ENCODE data around the gene SPTB. TPM values are rescaled to one million over a fixed set of nuclear protein-coding genes. Genes with fewer than 3 reads are reported as not detected.

SPTB gene
- total and polyA plus RNA-seq, 10 of the 15 experiments (the other 5 are each of a cell fraction or from before 2014, with no cell fraction given), result under 0.01 to 0.04 (median 0.02) TPM; not detected in 4

GRCh38 chr14:64741961-64742360, 137.7 kb downstream of the SPTB start:
- H3K4me2 ChIP-seq (ENCODE audit: control insufficient read depth, insufficient read depth), result no peak overlapping the region
- CTCF ChIA-PET, result interaction anchor here (0.7 kb wide), 1 partner anchor 10 kb away, joined by 3 read pairs; no protein-coding TSS in a partner anchor
- RAD21 ChIA-PET (ENCODE audit: unreplicated experiment), result no interaction called here
- ATAC-seq (no peak), DNase-seq (ENCODE audit: low read depth, low spot score) (no peak), FAIRE-seq (no peak)
- WGBS (ENCODE audit: insufficient coverage, insufficient replicate concordance, low lambda C conversion rate, missing lambda C conversion rate), result 55% methylated on average over 15 of the region's 15 CpGs
- H3K27ac ChIP-seq (ENCODE audit: control insufficient read depth, insufficient read depth), result no peak overlapping the region
- H3K36me3 ChIP-seq (ENCODE audit: control insufficient read depth in 2 of 2, insufficient read depth in 2 of 2, low read length in 1 of 2), result no peaks in the 10 kb centered on the region; a peak in 1 of 4 replicates
- TF ChIP-seq HCFC1 (IDR thresholded peaks at IDR 0.05; ENCODE audit: low read length) (no peak), YY1 (IDR thresholded peaks at IDR 0.05; ENCODE audit: low read depth, low read length) (no peak), ZNF217 (IDR thresholded peaks at IDR 0.05) (no peak)
- intact Hi-C loops (cut with micrococcal nuclease; ENCODE audit: unreplicated experiment), result no loop called here
- no TSS peak for BruUV-seq (replicated peaks)
- in situ Hi-C loops (cut with MboI), result no loop called here
- POLR2A ChIA-PET, result no interaction called here
- SMC1A ChIA-PET (ENCODE audit: uncharacterized antibody, unreplicated experiment), result no interaction called here
- no peaks in the 10 kb centered on the region for H3K4me1 ChIP-seq (ENCODE audit: control insufficient read depth, insufficient read depth, low read length)
- H4K20me1 ChIP-seq (ENCODE audit: control insufficient read depth, insufficient read depth), result no peaks in the 10 kb centered on the region
- H3K9ac ChIP-seq (ENCODE audit: control insufficient read depth, insufficient read depth, low read length), result no peak overlapping the region
- no peak overlapping the region for H2AFZ ChIP-seq (ENCODE audit: control insufficient read depth, low read depth, low read length)
- no peaks in the 10 kb centered on the region; the same call in 2 of the 3 replicates for H3K9me3 ChIP-seq (replicated peaks; ENCODE audit: control insufficient read depth, insufficient read depth, low read length)
- H3K27me3 ChIP-seq (replicated peaks in 1 of 2; ENCODE audit: control insufficient read depth in 2 of 2, insufficient read depth in 2 of 2, low read length in 1 of 2), result 0 out of 4 replicates have a peak, but pooled peaks cover 0 to 2% of the 10 kb centered on the region in 2 experiments
- H3K79me2 ChIP-seq (ENCODE audit: control insufficient read depth, insufficient read depth, low read length), result no peaks in the 10 kb centered on the region
- H3K4me3 ChIP-seq, result no peak overlapping the region

GRCh38 chr14:64741200-64741599, 138.5 kb downstream of the SPTB start:
- H3K4me3 ChIP-seq, result no peak overlapping the region
- DNase-seq (ENCODE audit: low read depth, low spot score) (no peak), ATAC-seq (no peak), FAIRE-seq (no peak)
- no peak overlapping the region for H3K27ac ChIP-seq (ENCODE audit: control insufficient read depth, insufficient read depth)
- SMC1A ChIA-PET (ENCODE audit: uncharacterized antibody, unreplicated experiment), result no interaction called here
- WGBS (ENCODE audit: insufficient coverage, insufficient replicate concordance, low lambda C conversion rate, missing lambda C conversion rate), result 37% methylated on average over 15 of the region's 15 CpGs
- H3K4me1 ChIP-seq (ENCODE audit: control insufficient read depth, insufficient read depth, low read length), result no peaks in the 10 kb centered on the region
- RAD21 ChIA-PET (ENCODE audit: unreplicated experiment), result interaction anchor here (0.5 kb wide), 1 partner anchor 129 kb away, joined by 5 read pairs; no protein-coding TSS in a partner anchor
- H3K27me3 ChIP-seq (replicated peaks in 1 of 2; ENCODE audit: control insufficient read depth in 2 of 2, insufficient read depth in 2 of 2, low read length in 1 of 2), result 0 out of 4 replicates have a peak, but pooled peaks cover 0 to under 1% of the 10 kb centered on the region in 2 experiments
- H3K9me3 ChIP-seq (replicated peaks; ENCODE audit: control insufficient read depth, insufficient read depth, low read length), result no peaks in the 10 kb centered on the region; the same call in 2 of the 3 replicates
- no peak overlapping the region for H2AFZ ChIP-seq (ENCODE audit: control insufficient read depth, low read depth, low read length)
- intact Hi-C loops (cut with micrococcal nuclease; ENCODE audit: unreplicated experiment), result no loop called here
- H3K36me3 ChIP-seq (ENCODE audit: control insufficient read depth in 2 of 2, insufficient read depth in 2 of 2, low read length in 1 of 2), result no peaks in the 10 kb centered on the region; a peak in 1 of 4 replicates
- no peak overlapping the region for H3K4me2 ChIP-seq (ENCODE audit: control insufficient read depth, insufficient read depth)
- no TSS peak for BruUV-seq (replicated peaks)
- no peak for TF ChIP-seq BCL11A (IDR thresholded peaks at IDR 0.05; ENCODE audit: low read depth, low read length)
- no peak for TF ChIP-seq POU2F2 (IDR thresholded peaks at IDR 0.05; ENCODE audit: borderline replicate concordance, low read depth, low read length)
- TF ChIP-seq MAX (IDR thresholded peaks at IDR 0.05; ENCODE audit: low read depth, low read length), result no peak
- TF ChIP-seq CREB1 (IDR thresholded peaks at IDR 0.05; ENCODE audit: low read depth), result no peak
- TF ChIP-seq NR2C2 (IDR thresholded peaks at IDR 0.05; ENCODE audit: borderline replicate concordance, control insufficient read depth, insufficient read length, low read depth), result no peak
- no peak for TF ChIP-seq CHD4 (IDR thresholded peaks at IDR 0.05)
- CTCF ChIA-PET, result no interaction called here
- H3K79me2 ChIP-seq (ENCODE audit: control insufficient read depth, insufficient read depth, low read length), result no peaks in the 10 kb centered on the region
- POLR2A ChIA-PET, result no interaction called here
- no peaks in the 10 kb centered on the region for H4K20me1 ChIP-seq (ENCODE audit: control insufficient read depth, insufficient read depth)
- in situ Hi-C loops (cut with MboI), result no loop called here
- H3K9ac ChIP-seq (ENCODE audit: control insufficient read depth, insufficient read depth, low read length), result no peak overlapping the region
